ENCODE measurements around the gene SERPINB10.
"Not testable (repeated sequence)": the region's sequence is repeated elsewhere in the genome, so short reads cannot be mapped to it uniquely, and the experiment has no call there.

The SERPINB10 gene

GRCh38 chr18:63892566-63892965, 15.2 kb upstream of the SERPINB10 start:
- no peak for DNase-seq (ENCODE audit: low read depth)

GRCh38 chr18:63894106-63894772, 13.5 kb upstream of the SERPINB10 start:
- no peak for DNase-seq (ENCODE audit: low read depth)

GRCh38 chr18:63895190-63895589, 12.6 kb upstream of the SERPINB10 start:
- DNase-seq (ENCODE audit: low read depth): no peak

DNA sequence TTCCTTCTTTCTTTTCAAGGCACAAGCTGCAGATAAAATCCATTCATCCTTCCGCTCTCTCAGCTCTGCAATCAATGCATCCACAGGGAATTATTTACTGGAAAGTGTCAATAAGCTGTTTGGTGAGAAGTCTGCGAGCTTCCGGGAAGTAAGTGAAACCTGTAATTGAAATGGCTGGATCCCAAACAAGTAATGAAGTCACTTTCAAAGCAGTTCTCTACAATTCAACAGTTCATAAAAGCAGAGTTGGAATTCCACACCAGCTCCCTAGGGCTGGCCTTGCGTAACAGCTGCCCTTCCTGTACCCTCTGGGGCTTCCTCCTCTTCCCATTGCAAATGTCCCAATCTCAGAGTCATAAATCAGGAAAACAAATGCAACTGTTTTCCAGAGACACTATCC, 10.7 kb upstream of the SERPINB10 start:
- DNase-seq (ENCODE audit: low read depth): no peak

DNA sequence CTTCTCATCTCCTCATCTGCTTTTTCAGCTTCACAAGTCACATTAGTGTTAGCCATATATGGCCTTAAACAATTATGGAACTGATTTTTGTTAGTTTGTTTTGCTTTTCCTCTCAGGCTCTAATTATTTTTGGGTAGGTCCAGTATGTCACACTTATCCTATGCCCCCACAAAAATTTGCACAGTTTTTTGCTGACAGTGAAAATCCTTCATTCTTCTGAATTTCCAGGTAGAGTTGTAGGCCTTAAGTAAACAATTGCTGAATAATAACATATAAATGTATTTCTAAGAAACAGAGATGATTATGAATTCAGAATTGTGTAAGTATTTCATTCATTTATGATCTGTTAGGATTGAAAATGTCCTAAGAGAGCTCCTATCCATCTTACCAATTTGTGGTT, 8.6 kb upstream of the SERPINB10 start:
- no peak for DNase-seq (ENCODE audit: low read depth)

DNA sequence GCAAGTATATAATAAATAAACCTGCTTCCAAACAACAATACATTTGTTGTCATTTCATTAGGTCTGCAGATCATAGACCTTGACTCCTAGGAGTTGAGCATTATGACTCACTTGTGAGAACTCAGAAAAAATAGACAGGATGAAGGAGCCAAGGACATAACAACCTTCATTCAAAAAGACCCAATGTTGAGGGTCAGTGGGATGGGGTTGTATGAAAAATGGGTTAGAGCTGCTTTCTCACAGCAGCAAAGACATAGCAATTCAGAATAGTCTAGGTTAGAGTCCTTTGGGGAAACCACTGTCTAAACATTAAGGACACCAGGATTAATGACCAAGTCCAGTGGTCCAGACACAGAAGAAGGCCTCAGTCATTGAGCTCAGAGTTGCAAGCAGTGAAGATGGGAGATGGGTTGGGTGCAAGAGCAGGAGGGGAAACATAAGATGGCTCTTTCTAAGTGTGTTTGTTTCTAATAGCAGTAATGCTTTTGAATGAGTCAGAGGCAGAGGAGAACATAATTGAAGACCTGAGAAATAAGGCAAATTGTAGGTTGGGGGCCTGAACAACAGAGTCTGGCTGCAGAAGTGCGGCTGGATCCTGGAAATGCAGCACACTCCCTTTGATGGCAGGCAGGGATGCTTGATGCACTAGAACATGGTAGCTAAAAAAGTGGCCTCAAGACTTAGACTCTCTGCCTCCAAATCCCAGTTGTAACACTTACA, 3.7 kb upstream of the SERPINB10 start:
- no peak for DNase-seq (ENCODE audit: low read depth)

DNA sequence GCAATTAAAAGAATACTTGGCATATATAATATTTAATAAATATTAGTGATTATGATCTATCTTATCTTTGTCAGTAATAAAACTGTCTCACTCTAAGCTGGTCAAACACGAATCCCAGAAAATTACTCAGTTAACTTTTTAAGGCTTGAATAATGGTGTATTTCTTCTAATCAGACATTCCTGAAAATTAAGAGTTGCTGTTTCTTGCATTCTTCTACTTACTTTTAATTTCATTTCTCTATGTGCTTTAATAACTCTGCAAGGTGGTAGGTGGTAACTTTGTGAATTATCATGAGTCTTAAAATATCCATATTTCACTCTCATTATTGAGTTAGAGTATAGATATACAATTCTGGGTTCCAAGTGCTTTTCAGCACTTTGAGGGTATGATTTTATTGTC, 3.1 kb upstream of the SERPINB10 start:
- no peak for DNase-seq (ENCODE audit: low read depth)

- DNase-seq (ENCODE audit: low read depth): no peak
Observed at GRCh38 chr18:63905361-63905760, 2.4 kb upstream of the SERPINB10 start.

GRCh38 chr18:63906056-63906455, 1.7 kb upstream of the SERPINB10 start:
- DNase-seq (ENCODE audit: low read depth): no peak

DNA sequence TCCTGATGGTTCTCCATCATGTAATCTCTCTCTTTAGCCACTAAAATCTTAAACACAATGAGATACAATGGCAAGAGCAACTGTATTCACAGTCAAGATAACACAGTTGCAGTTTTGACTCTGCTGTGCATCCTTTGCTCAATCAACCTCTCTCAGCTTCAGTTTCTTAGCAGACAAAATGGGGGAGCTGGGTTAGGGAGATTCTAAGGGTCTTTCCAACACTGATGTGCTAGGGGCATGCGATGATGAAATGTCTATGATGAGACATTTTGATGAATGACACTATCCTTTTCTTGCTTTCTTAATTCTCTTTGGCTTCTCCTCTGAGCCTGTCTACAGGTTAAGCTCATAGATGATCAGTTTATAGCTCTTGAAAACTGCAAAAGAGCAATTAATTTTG, 1.1 kb downstream of the SERPINB10 start:
- DNase-seq (ENCODE audit: low read depth): no peak

- DNase-seq (ENCODE audit: low read depth): no peak
Observed at GRCh38 chr18:63909870-63910269, 2.1 kb downstream of the SERPINB10 start.

GRCh38 chr18:63917817-63918216, 10.1 kb downstream of the SERPINB10 start:
- no peak for DNase-seq (ENCODE audit: low read depth)

DNA sequence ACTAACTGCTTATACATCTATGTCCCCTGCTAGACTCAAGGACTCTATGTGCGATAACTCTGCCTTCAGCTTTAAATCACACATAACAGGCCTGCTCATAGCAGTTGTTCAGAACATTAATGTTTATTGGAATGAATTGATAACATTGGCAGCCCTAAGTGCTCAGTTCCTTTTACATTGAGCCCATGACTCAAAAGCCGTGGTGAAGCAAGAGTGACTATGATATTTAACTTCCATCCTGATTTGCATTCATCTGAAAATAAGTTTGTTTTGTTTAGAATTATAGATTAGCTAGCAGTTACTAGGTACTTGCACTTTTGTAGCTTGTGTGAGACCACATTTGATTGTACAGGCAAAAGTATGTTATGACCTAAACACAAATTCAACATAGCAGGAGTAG, 14.3 kb downstream of the SERPINB10 start:
- no peak for DNase-seq (ENCODE audit: low read depth)

GRCh38 chr18:63924551-63924950, 16.8 kb downstream of the SERPINB10 start:
- no peak for DNase-seq (ENCODE audit: low read depth)

- DNase-seq (ENCODE audit: low read depth): no peak
Observed at GRCh38 chr18:63928331-63928730, 20.6 kb downstream of the SERPINB10 start.

GRCh38 chr18:63929369-63929768, 21.6 kb downstream of the SERPINB10 start:
- not testable (repeated sequence) for DNase-seq (ENCODE audit: low read depth)

DNA sequence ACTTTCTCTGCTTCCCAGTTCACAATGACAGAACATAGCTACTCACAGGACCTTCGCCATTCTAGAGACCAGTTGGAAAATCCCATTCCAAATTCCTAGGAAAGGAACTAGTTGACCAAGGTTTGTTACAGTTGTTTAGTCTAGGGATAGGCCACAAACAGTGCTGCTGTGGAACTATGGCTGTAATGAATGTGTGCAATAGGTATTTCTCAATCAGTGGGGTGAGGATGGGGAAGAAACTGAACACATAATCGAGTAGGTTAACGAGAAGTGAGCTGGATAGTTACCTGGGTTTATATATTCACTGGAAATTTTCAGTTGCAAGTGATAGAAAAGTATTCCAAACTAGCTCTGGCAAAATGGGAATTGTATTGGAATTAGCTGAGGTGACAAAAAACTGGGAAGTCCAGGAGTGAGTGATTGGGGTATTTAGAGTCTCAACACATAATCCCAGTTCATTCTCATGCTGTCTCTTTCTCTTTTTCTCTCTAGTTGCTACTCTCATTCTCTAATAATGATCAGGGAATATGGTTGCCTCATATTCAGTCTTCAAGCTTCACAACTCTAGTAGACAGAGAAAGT, 23.1 kb downstream of the SERPINB10 start:
- DNase-seq (ENCODE audit: low read depth): no peak

DNA sequence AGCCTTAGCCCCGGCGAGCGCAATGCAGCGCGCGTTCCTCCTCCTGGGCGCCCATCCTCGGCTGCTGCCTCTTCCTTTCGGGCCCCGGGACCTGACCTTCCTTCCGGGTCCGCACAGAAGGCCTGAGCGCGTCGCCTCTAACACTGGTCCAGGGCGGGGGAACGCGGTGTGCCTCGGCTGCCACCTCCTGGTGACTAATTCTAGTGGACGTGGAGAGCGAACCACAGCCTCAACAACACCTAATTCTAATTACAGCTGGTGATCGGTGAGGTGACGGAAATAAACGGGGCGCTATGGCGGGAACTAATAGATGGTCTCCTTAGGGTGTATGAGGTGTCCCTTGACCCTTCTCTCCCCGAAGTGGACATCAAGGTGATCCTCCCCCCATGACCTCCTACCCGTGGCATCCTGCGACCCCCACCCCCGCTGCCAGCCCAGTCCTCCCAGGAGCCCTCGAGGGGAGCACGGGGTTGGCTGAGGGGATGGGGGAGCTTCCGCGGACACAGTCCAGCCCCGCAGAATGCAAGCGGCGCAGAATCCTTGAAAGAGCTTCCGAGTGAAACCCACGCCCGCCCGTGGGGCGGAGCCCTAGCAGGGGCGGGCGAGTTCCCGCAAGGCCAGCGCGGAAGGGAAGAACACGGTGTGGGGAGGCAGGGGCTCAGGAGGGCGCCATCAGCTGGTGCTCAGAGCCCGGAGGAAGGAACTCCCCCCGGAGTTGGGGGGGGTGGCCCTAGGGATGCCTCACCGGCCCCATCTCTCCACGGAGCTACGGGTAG, 28.6 kb downstream of the SERPINB10 start:
- DNase-seq (ENCODE audit: low read depth): peak; percentile 45

DNA sequence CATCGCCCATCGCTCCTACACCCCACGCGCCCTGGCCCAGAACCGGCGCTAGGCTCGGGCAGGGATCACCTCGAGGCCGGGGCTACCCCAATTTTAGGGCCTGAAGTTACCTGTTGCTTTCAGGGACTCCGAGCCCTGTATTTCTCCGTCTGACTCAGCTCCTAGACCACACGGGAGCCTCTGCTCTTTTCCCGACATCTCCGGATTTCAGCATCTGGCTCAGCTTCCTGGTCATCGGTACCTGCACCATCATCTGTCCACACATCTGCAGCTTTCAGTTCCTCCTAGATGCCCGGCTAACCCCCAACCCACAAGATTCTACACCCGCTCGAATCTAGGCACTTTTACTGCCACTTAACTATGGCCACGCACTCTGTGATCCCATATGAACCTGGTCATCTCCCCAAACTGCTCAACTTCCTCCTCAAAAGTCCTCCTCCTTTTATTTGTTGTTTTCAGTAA, 29.2 kb downstream of the SERPINB10 start:
- no peak for DNase-seq (ENCODE audit: low read depth)

- no peak for DNase-seq (ENCODE audit: low read depth)
Observed at GRCh38 chr18:63940008-63940407, 32.2 kb downstream of the SERPINB10 start.

- not testable (repeated sequence) for DNase-seq (ENCODE audit: low read depth)
Observed at GRCh38 chr18:63940543-63941050, 32.8 kb downstream of the SERPINB10 start.

- no peak for DNase-seq (ENCODE audit: low read depth)
Observed at GRCh38 chr18:63947051-63947790, 39.5 kb downstream of the SERPINB10 start.

Data from fibroblast of the conjunctiva (primary cell).